Breast epithelium (tissue), 3 donors: ENCODE data around the gene MANBA.

Experiments used
- CTCF ChIP-seq, 3 donors: fragments of 450-650 bp; IDR thresholded peaks; one replicate each; pipeline ENCODE4 v1.5.1; 2016 to 2017; ENCODE audit warnings: antibody characterized with exemption in 3 of 3, mild to moderate bottlenecking in 3 of 3, moderate library complexity in 3 of 3
- POLR2A ChIP-seq: fragments of 450-650 bp; IDR thresholded peaks from one replicate; pipeline ENCODE4 v1.6.1; 2016; ENCODE audit warnings: antibody characterized with exemption, mild to moderate bottlenecking, moderate library complexity
- POLR2AphosphoS5 ChIP-seq, 3 donors: sonication (generic); formaldehyde crosslinking; IDR thresholded peaks; one replicate each; pipeline ENCODE4 v1.6.1; 2017; ENCODE audit warnings: antibody characterized with exemption in 3 of 3

- TF ChIP-seq CTCF (IDR thresholded peaks at IDR 0.05) (no peak), POLR2AphosphoS5 (IDR thresholded peaks at IDR 0.05) (no peak), POLR2A (no peak)
These were observed 53.6 kb downstream of the MANBA start for GRCh38 chr4:102707150-102707549.
